Left ventricle myocardium inferior (tissue), 1 donor: ENCODE results near the gene CHFR. TPM values are rescaled to one million over a fixed set of nuclear protein-coding genes. Genes with fewer than 3 reads are reported as not detected.
"Not testable (repeated sequence)": the region's sequence is repeated elsewhere in the genome, so short reads cannot be mapped to it uniquely, and the experiment has no call there.

Experiments used
- DNase-seq: peaks from one replicate; pipeline ENCODE4 v3.0.0-alpha.2; 2020
- H3K27ac ChIP-seq: fragments of 200-600 bp; replicated peaks from 2 replicates; pipeline ENCODE4 v1.8.0; 2021
- H3K27me3 ChIP-seq: fragments of 200-600 bp; 2 replicates; pipeline ENCODE4 v1.8.0; 2021; ENCODE audit warnings: low read depth
- H3K36me3 ChIP-seq: fragments of 200-600 bp; 2 replicates; pipeline ENCODE4 v1.8.0; 2021
- H3K4me1 ChIP-seq: fragments of 200-600 bp; 2 replicates; pipeline ENCODE4 v1.8.0; 2021
- H3K4me3 ChIP-seq: fragments of 200-600 bp; 2 replicates; pipeline ENCODE4 v1.8.0; 2021; ENCODE audit warnings: mild to moderate bottlenecking, moderate library complexity
- H3K9me3 ChIP-seq: fragments of 200-600 bp; replicated peaks from 2 replicates; pipeline ENCODE4 v1.8.0; 2021
- CTCF ChIP-seq: fragments of 200-600 bp; IDR thresholded peaks from 2 replicates; pipeline ENCODE4 v1.8.0; 2021; ENCODE audit warnings: antibody characterized with exemption, mild to moderate bottlenecking, borderline replicate concordance
- intact Hi-C: fragments of 100-400 bp; cut with micrococcal nuclease; formaldehyde crosslinking; loops from one replicate; pipeline ENCODE4 v1.11.0; 2022
- total RNA-seq: library from RNA; stranded (reverse); fragmentation: NEBNext Ultra II Directional; extraction: Animal tissue kit (Norgen Biotek cat#: 25700); gene quantifications from one replicate; pipeline ENCODE4 v1.2.1, GENCODE V29; 2021
- donor health status: DM: no; HTN: yes; CAD: no; lungs with severe emphysema.

The CHFR gene
- total RNA-seq, 1 donor from 2014 or later = 14.4 TPM

GRCh38 chr12:132856581-132856980 is 30.8 kb downstream of the CHFR start:
- H3K9me3 ChIP-seq = no peaks in the 10 kb centered on the region
- H3K27me3 ChIP-seq = no peaks in the 10 kb centered on the region
- DNase-seq = no peak
- H3K4me3 ChIP-seq = no peak overlapping the region
- H3K36me3 ChIP-seq = peaks cover 97% of the 10 kb centered on the region
- H3K27ac ChIP-seq = no peak overlapping the region
- TF ChIP-seq CTCF = no peak
- no peaks in the 10 kb centered on the region for H3K4me1 ChIP-seq
- intact Hi-C loops = no loop called here

- H3K27me3 ChIP-seq, H3K9me3 ChIP-seq, DNase-seq, H3K4me3 ChIP-seq, H3K27ac ChIP-seq, intact Hi-C loops, H3K4me1 ChIP-seq: not testable (repeated sequence)
- peaks cover 97% of the 10 kb centered on the region for H3K36me3 ChIP-seq
Observed at GRCh38 chr12:132855211-132855610, 32.2 kb downstream of the CHFR start.

GRCh38 chr12:132853285-132854092 is 33.9 kb downstream of the CHFR start:
- Histone ChIP-seq H3K4me3 (no peak overlapping the region), H3K36me3 (peaks cover 94% of the 10 kb centered on the region), H3K27ac (no peak overlapping the region), H3K9me3 (no peaks in the 10 kb centered on the region), H3K27me3 (no peaks in the 10 kb centered on the region), H3K4me1 (no peaks in the 10 kb centered on the region)
- no peak for TF ChIP-seq CTCF
- intact Hi-C loops = no loop called here
- no peak for DNase-seq

GRCh38 chr12:132852496-132852895 is 34.9 kb downstream of the CHFR start:
- intact Hi-C loops = no loop called here
- Histone ChIP-seq H3K36me3 (peaks cover 94% of the 10 kb centered on the region), H3K27ac (no peak overlapping the region), H3K4me1 (no peaks in the 10 kb centered on the region), H3K4me3 (no peak overlapping the region), H3K27me3 (no peaks in the 10 kb centered on the region), H3K9me3 (no peaks in the 10 kb centered on the region)
- DNase-seq = no peak
- TF ChIP-seq CTCF = no peak

- no peak for TF ChIP-seq CTCF
- H3K4me3 ChIP-seq = no peak overlapping the region
- no peak for DNase-seq
- H3K27me3 ChIP-seq = no peaks in the 10 kb centered on the region
- H3K36me3 ChIP-seq = peaks cover 97% of the 10 kb centered on the region
- no peaks in the 10 kb centered on the region for H3K9me3 ChIP-seq
- intact Hi-C loops = no loop called here
- H3K4me1 ChIP-seq = no peaks in the 10 kb centered on the region
- H3K27ac ChIP-seq = no peak overlapping the region
Observed at GRCh38 chr12:132851465-132851864, 35.9 kb downstream of the CHFR start.

GRCh38 chr12:132850291-132850690 is 37.1 kb downstream of the CHFR start:
- no peaks in the 10 kb centered on the region for H3K4me1 ChIP-seq
- no peak for DNase-seq
- H3K27ac ChIP-seq = no peak overlapping the region
- intact Hi-C loops = no loop called here
- H3K9me3 ChIP-seq = no peaks in the 10 kb centered on the region
- TF ChIP-seq CTCF = no peak
- no peaks in the 10 kb centered on the region for H3K27me3 ChIP-seq
- peaks cover 96% of the 10 kb centered on the region for H3K36me3 ChIP-seq
- H3K4me3 ChIP-seq = no peak overlapping the region
